ENCODE results near the gene CLDN6.

CLDN6 gene

DNA sequence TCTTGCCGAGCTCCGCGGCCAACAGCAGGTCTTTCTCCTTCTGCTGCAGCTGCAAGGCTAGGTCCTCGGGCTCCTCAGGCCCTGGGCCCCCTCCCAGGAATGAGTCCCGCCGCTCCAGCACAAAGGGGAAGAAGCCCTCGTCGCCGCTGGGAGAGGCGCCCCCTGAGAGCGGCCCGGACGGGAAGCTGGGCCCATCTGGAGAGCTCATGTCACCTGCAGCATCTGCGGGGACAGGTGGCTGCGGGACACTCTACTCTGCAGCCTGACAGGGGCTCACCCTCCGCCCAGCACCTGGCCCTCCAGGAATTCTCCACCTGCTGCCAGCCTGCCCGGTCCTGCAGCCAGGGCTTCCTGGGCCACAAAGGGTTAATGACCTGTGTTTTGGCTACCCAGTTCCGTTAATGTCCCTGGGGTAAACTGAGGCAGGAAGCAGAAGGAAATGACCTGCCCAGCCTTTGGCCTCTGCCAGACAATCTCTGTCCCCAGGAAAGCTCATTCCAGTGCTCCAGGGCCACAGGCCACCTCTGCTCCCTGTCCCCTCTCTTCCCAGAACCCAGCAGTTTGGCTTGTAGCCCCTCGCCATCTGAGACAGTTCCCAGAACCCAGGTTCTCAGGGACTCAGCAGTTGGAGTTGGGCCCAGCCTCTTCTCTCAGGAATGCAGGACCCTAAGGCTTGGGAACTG, 17.4 kb upstream of the CLDN6 start:
- peaks cover 8% of the 10 kb centered on the region; the same call in 1 of the 2 replicates for H3K4me1 ChIP-seq (ENCODE audit: control insufficient read depth, low read length)
- no peak overlapping the region for H3K27ac ChIP-seq (ENCODE audit: low read depth, low read length)
- H3K79me2 ChIP-seq (ENCODE audit: control insufficient read depth, low read length), result no peaks in the 10 kb centered on the region
- peaks cover 76% of the 10 kb centered on the region for H3K27me3 ChIP-seq (ENCODE audit: control insufficient read depth, low read length)
- no peak overlapping the region for H3K4me2 ChIP-seq (ENCODE audit: low read length)
- H4K20me1 ChIP-seq (ENCODE audit: control insufficient read depth, insufficient read depth, low read depth, low read length), result no peaks in the 10 kb centered on the region
- no peaks in the 10 kb centered on the region for H3F3A ChIP-seq (ENCODE audit: control insufficient read depth, insufficient read depth)
- no peak overlapping the region for H3K4me3 ChIP-seq (ENCODE audit: low read length)
- TF ChIP-seq, protein P1, sequence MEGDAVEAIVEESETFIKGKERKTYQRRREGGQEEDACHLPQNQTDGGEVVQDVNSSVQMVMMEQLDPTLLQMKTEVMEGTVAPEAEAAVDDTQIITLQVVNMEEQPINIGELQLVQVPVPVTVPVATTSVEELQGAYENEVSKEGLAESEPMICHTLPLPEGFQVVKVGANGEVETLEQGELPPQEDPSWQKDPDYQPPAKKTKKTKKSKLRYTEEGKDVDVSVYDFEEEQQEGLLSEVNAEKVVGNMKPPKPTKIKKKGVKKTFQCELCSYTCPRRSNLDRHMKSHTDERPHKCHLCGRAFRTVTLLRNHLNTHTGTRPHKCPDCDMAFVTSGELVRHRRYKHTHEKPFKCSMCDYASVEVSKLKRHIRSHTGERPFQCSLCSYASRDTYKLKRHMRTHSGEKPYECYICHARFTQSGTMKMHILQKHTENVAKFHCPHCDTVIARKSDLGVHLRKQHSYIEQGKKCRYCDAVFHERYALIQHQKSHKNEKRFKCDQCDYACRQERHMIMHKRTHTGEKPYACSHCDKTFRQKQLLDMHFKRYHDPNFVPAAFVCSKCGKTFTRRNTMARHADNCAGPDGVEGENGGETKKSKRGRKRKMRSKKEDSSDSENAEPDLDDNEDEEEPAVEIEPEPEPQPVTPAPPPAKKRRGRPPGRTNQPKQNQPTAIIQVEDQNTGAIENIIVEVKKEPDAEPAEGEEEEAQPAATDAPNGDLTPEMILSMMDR (IDR thresholded peaks at IDR 0.05; ENCODE audit: low read depth, low read length, poor library complexity, severe bottlenecking), result no peak
- TF ChIP-seq EZH2phosphoT487 (IDR thresholded peaks at IDR 0.05; ENCODE audit: borderline replicate concordance, low read length), result no peak
- H3K36me3 ChIP-seq (ENCODE audit: control insufficient read depth, low read length), result no peaks in the 10 kb centered on the region
- no peaks in the 10 kb centered on the region for H3K9me2 ChIP-seq (replicated peaks; ENCODE audit: control insufficient read depth, low read length)
- no peaks in the 10 kb centered on the region for H3K9me3 ChIP-seq (ENCODE audit: control insufficient read depth, insufficient read depth, low read length)

DNA sequence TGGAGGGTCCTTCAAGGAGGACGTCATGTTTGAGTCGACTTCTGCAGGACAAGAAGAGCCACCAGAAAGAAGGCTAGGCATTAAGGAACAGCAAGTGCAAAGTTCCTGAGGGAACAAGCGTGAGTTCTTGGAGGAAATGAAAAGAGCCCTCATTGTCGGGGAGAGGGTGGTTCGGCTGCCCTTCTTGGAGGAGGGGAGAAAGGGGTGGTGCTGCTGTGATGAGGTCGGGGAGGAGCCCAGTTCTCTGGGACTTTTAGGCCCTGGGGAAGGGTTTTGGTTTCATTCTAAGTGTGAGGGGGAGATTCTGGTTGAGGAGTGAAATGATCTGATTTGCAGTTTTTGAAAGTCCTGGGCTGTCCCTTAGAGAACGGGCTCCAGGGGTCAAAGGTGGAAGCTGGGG, 14.6 kb upstream of the CLDN6 start:
- TF ChIP-seq, protein P1 (IDR thresholded peaks at IDR 0.05; ENCODE audit: low read depth, low read length, poor library complexity, severe bottlenecking), result no peak
- TF ChIP-seq EZH2phosphoT487 (IDR thresholded peaks at IDR 0.05; ENCODE audit: borderline replicate concordance, low read length), result peak; percentile 56; the same call in 1 of the 2 replicates
- H3K79me2 ChIP-seq (ENCODE audit: control insufficient read depth, low read length), result no peaks in the 10 kb centered on the region
- no peak overlapping the region for H3K27ac ChIP-seq (ENCODE audit: low read depth, low read length)
- no peaks in the 10 kb centered on the region; the same call in 1 of the 2 replicates for H4K20me1 ChIP-seq (ENCODE audit: control insufficient read depth, insufficient read depth, low read depth, low read length)
- peaks cover 80% of the 10 kb centered on the region for H3K27me3 ChIP-seq (ENCODE audit: control insufficient read depth, low read length)
- no peaks in the 10 kb centered on the region for H3K9me2 ChIP-seq (replicated peaks; ENCODE audit: control insufficient read depth, low read length)
- H3K9me3 ChIP-seq (ENCODE audit: control insufficient read depth, insufficient read depth, low read length), result no peaks in the 10 kb centered on the region
- no peak overlapping the region for H3K4me2 ChIP-seq (ENCODE audit: low read length)
- H3F3A ChIP-seq (ENCODE audit: control insufficient read depth, insufficient read depth), result 0 out of 2 replicates have a peak, but pooled peaks cover 2% of the 10 kb centered on the region
- H3K4me1 ChIP-seq (ENCODE audit: control insufficient read depth, low read length), result peaks cover 23% of the 10 kb centered on the region
- no peaks in the 10 kb centered on the region for H3K36me3 ChIP-seq (ENCODE audit: control insufficient read depth, low read length)
- H3K4me3 ChIP-seq (ENCODE audit: low read length), result no peak overlapping the region

DNA sequence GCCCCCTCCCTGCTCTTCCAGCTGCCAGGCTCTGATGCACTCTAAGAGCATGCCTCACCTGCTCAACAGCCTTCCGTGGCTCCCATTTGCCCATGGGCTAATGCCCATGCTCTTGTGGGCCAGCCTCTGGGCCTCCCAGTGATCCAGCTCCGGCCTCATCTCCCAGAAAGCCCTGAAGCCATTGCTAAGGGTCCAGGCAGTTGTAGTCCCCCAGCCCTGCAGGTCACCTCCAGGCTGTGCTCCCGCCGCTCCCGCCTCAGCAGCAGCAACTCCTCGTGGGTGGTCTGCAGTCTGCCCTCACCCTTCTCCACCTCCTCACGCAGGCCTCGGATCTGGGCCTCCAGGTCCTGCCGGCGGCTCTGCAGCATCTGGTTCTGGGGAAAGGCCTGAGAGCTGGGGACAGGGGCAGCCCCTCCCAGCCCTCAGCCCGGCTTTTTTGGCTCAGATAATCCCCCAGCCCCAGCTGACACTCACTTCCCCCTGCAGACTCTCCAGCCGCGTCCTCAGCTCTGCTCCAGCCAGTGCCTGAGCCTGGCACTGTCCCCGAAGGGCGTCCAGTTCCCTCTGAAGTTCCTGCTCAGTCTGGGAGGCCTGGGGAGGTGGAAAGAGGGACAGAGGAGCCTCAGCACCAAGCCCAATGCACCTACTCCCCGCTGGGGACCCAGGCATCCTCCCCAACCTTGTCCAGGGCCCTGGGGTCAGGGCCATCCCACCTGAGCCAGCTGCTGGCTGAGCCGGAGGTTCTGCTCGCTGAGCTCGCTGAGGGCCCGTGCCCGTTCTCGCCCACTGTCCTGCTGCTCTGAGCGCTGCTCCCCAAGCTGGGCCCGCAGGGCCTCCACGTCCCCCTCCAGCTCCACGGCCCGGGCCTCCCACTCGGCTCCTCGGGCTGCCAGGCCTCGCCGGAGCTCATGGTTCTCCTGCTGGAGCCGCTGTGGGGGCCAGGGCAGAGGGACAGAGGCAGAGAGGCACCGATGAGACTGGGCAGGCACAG, 12.5 kb upstream of the CLDN6 start:
- Histone ChIP-seq H3K27ac (ENCODE audit: low read depth, low read length) (no peak overlapping the region), H3K4me2 (ENCODE audit: low read length) (no peak overlapping the region)
- TF ChIP-seq EZH2phosphoT487 (IDR thresholded peaks at IDR 0.05; ENCODE audit: borderline replicate concordance, low read length), result no peak
- TF ChIP-seq, protein P1 (IDR thresholded peaks at IDR 0.05; ENCODE audit: low read depth, low read length, poor library complexity, severe bottlenecking), result no peak

More for the DNA sequence above, 12.5 kb upstream of the CLDN6 start:
- Histone ChIP-seq H3K79me2 (ENCODE audit: control insufficient read depth, low read length) (no peaks in the 10 kb centered on the region), H3K27me3 (ENCODE audit: control insufficient read depth, low read length) (peaks cover 58% of the 10 kb centered on the region), H3F3A (ENCODE audit: control insufficient read depth, insufficient read depth) (0 out of 2 replicates have a peak, but pooled peaks cover 2% of the 10 kb centered on the region), H3K9me2 (replicated peaks; ENCODE audit: control insufficient read depth, low read length) (no peaks in the 10 kb centered on the region), H4K20me1 (ENCODE audit: control insufficient read depth, insufficient read depth, low read depth, low read length) (no peaks in the 10 kb centered on the region; the same call in 1 of the 2 replicates), H3K4me3 (ENCODE audit: low read length) (no peak overlapping the region), H3K36me3 (ENCODE audit: control insufficient read depth, low read length) (peaks cover 19% of the 10 kb centered on the region), H3K9me3 (ENCODE audit: control insufficient read depth, insufficient read depth, low read length) (no peaks in the 10 kb centered on the region), H3K4me1 (ENCODE audit: control insufficient read depth, low read length) (peaks cover 16% of the 10 kb centered on the region)
